OCI-LY3 (cell line): ENCODE measurements around the gene UBE2G2.

Experiments used
- H2AFZ ChIP-seq: fragments of 200-600, 300-600 bp; shearing (Covaris generic); 2 replicates; pipeline ENCODE4 v1.6.0; 2014; ENCODE audit warnings: antibody characterized with exemption, low read depth, low read length
- H3K27ac ChIP-seq: fragments of 200-600, 300-600 bp; sonication (generic); 2 replicates; pipeline ENCODE4 v1.5.1; 2014; ENCODE audit warnings: mild to moderate bottlenecking, low read length, moderate library complexity, mixed read lengths
- H3K27me3 ChIP-seq: fragments of 200-600, 300-600 bp; sonication (generic); 2 replicates; pipeline ENCODE4 v1.6.1; 2014; ENCODE audit warnings: low read depth, low read length, mixed read lengths
- H3K36me3 ChIP-seq: fragments of 200-600, 300-600 bp; sonication (generic); replicated peaks from 2 replicates; pipeline ENCODE3; 2014; ENCODE audit warnings: low read depth, low read length, mixed read lengths
- H3K4me1 ChIP-seq: fragments of 300-600, 200-600 bp; sonication (generic); 2 replicates; pipeline ENCODE4 v1.6.1; 2014; ENCODE audit warnings: low read length, mixed read lengths
- H3K4me2 ChIP-seq: fragments of 200-600, 300-600 bp; sonication (generic); 2 replicates; pipeline ENCODE4 v1.6.1; 2014; ENCODE audit warnings: low read length, mixed read lengths
- H3K4me3 ChIP-seq: fragments of 300-600, 200-600 bp; sonication (generic); 2 replicates; pipeline ENCODE4 v1.5.1; 2014; ENCODE audit warnings: antibody characterized with exemption, mild to moderate bottlenecking, low read length, moderate library complexity
- H3K79me2 ChIP-seq: fragments of 300-600, 200-600 bp; shearing (Covaris generic); 2 replicates; pipeline ENCODE4 v1.6.1; 2014; ENCODE audit warnings: mild to moderate bottlenecking, low read length, mixed read lengths
- H3K9ac ChIP-seq: fragments of 300-600, 200-600 bp; shearing (Covaris generic); 2 replicates; pipeline ENCODE4 v1.6.0; 2014; ENCODE audit warnings: mild to moderate bottlenecking, low read length, moderate library complexity
- H3K9me3 ChIP-seq: fragments of 200-600, 300-600 bp; shearing (Covaris generic); 2 replicates; pipeline ENCODE4 v1.6.1; 2014; ENCODE audit warnings: low read length, mixed read lengths; ENCODE audit not compliant: insufficient read depth
- H4K20me1 ChIP-seq: fragments of 200-600, 300-600 bp; sonication (generic); 2 replicates; pipeline ENCODE4 v1.6.1; 2016; ENCODE audit warnings: low read length, mixed read lengths; ENCODE audit not compliant: insufficient read depth
- EZH2phosphoT487 ChIP-seq: fragments of 200-600 bp; shearing (Covaris generic); IDR thresholded peaks from 2 replicates; pipeline ENCODE4 v1.6.1; 2018; ENCODE audit warnings: antibody characterized with exemption, mixed run types, low read depth
- TF ChIP-seq, protein P1 (sequence below): fragments of 200-600, 300-600 bp; sonication (generic); IDR thresholded peaks from 2 replicates; pipeline ENCODE4 v1.5.1; 2014; ENCODE audit warnings: antibody characterized with exemption, low read length, low read depth

Gene UBE2G2, protein sequence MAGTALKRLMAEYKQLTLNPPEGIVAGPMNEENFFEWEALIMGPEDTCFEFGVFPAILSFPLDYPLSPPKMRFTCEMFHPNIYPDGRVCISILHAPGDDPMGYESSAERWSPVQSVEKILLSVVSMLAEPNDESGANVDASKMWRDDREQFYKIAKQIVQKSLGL

DNA sequence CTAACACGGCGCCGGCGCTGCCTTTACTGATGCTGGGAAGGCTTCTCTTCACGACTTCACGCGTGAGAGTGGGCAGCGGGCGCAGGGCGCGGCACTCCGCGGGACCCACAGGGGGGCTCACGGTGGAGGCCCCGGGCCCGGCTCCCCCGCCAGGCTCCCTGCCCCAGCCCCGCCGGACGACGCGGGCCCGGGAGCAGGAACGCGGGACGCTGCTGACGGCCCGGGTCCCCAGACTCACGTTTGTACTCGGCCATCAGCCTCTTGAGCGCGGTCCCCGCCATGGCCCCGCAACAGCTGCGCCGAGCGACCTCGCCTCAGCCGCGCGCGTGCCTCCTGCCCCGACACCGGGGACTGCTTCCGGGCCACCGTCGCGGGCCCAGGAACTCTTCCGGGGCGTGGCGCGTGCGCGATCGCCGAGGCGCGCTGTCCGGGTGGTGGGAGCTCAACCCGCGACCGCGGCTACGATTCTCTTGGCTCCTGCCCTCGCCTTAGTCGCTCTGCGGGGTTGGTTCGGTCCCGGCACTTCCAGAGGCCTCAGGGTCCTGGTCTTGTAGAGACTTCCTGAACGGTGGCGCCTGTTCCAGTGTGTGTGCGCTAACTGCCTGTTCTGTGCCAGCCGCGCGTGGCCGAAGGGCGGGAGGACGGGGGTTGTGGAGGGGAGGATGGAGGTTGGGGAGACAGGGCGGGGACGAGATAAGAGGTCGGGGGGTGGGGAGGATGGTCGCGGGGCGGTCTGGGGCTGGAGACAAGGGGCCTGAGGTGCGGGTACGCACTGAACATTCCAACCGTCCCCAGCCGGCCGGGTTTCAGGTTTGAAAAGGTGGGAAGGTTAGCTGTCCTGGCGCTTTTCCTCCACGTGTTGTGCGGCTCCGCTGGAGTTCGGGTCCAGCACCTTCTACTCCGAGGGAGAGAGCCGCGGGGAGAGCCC is at the start of gene UBE2G2:
UBE2G2 (minus strand) TSS at position 353 of the 928 bp plus-strand sequence; CDS start at position 281, 72 bp downstream.
- Histone ChIP-seq H3K4me2 (peak within 1 kb of the TSS; percentile 95), H3K4me1 (peaks cover 18% of the 10 kb centered on the region), H3K27me3 (no peaks in the 10 kb centered on the region), H3K9ac (peak within 1 kb of the TSS; percentile 97), H3K36me3 (peaks cover 31% of the 10 kb centered on the region), H3K4me3 (peak within 1 kb of the TSS; percentile 99), H2AFZ (peak within 1 kb of the TSS; percentile 46), H3K9me3 (no peaks in the 10 kb centered on the region), H4K20me1 (0 out of 2 replicates have a peak, but pooled peaks cover 7% of the 10 kb centered on the region), H3K79me2 (peaks cover 70% of the 10 kb centered on the region), H3K27ac (peak within 1 kb of the TSS; percentile 58)
- TF ChIP-seq EZH2phosphoT487 = no peak

DNA sequence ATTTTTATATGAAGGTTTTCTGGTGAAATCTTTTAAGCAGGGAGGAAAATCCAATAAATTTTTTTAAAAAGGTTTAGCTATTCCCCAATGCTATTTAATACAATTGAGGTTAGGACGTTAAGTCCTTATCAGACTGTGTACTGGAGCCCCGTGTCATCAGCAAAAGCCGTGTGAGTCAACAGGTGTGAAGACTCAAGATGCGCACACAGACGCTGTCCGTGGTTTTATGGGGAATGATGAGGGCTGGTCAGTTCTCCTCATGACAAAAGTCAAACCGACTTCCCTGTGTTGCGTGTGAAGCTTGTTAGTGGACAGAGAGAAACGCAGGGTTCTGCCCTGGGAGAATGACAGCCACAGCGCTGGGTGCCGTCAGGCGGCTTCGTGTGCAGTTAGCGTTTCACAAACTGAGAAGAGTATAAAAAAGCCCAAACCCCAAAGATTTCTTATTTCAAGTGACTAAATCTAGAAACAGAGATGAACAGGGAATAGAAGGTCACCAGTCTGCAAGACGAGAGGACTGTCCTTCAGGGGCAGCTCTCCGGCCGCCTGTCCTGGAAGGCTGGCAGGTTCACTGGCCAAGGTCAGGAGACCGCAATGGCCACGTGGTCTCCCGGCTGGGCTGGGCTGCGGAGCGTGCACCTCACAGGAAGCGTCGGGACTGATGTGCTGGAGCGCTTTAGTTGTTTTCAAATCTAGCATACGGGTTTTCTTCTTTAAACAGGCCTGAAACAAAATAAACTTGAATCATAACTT is 49.5 kb upstream of the UBE2G2 start:
- Histone ChIP-seq H3K9ac (no peak overlapping the region), H2AFZ (no peak overlapping the region), H3K79me2 (no peaks in the 10 kb centered on the region), H3K27me3 (no peaks in the 10 kb centered on the region), H3K27ac (no peak overlapping the region), H4K20me1 (no peaks in the 10 kb centered on the region), H3K4me2 (no peak overlapping the region), H3K36me3 (peaks cover 3% of the 10 kb centered on the region), H3K4me1 (no peaks in the 10 kb centered on the region), H3K4me3 (no peak overlapping the region), H3K9me3 (no peaks in the 10 kb centered on the region)
- no peak for TF ChIP-seq EZH2phosphoT487
- TF ChIP-seq, protein P1, sequence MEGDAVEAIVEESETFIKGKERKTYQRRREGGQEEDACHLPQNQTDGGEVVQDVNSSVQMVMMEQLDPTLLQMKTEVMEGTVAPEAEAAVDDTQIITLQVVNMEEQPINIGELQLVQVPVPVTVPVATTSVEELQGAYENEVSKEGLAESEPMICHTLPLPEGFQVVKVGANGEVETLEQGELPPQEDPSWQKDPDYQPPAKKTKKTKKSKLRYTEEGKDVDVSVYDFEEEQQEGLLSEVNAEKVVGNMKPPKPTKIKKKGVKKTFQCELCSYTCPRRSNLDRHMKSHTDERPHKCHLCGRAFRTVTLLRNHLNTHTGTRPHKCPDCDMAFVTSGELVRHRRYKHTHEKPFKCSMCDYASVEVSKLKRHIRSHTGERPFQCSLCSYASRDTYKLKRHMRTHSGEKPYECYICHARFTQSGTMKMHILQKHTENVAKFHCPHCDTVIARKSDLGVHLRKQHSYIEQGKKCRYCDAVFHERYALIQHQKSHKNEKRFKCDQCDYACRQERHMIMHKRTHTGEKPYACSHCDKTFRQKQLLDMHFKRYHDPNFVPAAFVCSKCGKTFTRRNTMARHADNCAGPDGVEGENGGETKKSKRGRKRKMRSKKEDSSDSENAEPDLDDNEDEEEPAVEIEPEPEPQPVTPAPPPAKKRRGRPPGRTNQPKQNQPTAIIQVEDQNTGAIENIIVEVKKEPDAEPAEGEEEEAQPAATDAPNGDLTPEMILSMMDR = no peak

DNA sequence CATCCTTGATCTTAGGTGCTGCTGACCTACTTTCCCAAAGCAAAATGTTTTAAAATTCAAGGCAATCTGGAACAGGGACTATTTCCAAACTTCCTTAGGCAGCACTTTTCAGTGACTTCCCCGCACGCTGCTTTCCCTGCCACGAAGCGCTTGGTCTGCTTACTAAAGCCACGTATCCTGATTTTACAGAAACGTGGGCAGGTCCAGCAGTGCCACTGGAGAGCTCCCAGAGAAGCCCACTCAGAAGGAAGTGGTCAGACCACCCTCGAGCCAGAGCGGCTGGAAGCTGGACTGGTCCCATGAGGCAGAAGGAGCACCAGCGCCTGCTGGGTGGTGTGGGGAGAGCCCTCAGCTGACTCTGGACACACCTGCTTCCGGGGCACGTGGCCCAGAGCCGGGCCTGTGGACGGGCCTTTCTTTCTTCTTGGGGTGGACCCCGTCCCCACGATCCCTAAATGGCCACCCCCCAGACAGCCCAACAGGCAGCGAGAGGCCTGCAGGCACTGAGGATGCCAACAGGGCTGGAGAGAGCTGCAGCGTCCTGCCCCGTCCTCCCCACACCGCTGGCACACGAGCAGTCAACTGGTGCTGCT is 48.7 kb upstream of the UBE2G2 start:
- Histone ChIP-seq H3K36me3 (peaks cover 3% of the 10 kb centered on the region), H3K27me3 (no peaks in the 10 kb centered on the region), H3K27ac (no peak overlapping the region), H3K4me2 (no peak overlapping the region), H3K9me3 (no peaks in the 10 kb centered on the region), H2AFZ (no peak overlapping the region), H3K79me2 (no peaks in the 10 kb centered on the region), H3K9ac (no peak overlapping the region), H3K4me1 (no peaks in the 10 kb centered on the region), H3K4me3 (no peak overlapping the region), H4K20me1 (no peaks in the 10 kb centered on the region)
- TF ChIP-seq, protein P1 = no peak
- TF ChIP-seq EZH2phosphoT487 = no peak

DNA sequence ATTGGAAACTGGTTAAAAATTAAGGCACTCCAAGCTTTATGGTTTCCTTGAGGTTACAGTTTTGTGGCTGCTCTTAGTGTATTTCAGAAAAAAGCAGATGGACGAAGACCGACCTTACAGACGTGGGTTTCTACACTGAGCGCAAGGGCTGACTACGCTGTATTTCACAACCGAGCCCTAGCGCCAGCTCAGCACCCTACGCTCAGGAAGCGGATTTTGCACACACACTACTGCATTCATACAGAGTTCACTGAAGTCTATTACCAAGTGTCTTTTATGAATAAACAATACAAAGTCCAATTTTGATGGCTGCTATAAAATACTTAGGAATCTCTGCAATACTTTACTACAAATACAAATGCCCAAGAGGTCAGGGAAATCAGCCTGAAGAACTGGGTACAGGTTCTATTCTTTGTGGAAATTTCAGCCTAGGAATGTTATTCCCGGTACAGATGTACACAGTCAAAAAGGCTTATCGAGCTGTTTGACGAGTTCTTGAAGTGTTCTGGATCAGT is 48.1 kb upstream of the UBE2G2 start:
- Histone ChIP-seq H3K27ac (no peak overlapping the region), H3K36me3 (peaks cover 3% of the 10 kb centered on the region), H3K4me2 (no peak overlapping the region), H3K27me3 (no peaks in the 10 kb centered on the region), H3K4me3 (no peak overlapping the region), H2AFZ (no peak overlapping the region), H4K20me1 (no peaks in the 10 kb centered on the region), H3K4me1 (no peaks in the 10 kb centered on the region), H3K9ac (no peak overlapping the region), H3K79me2 (no peaks in the 10 kb centered on the region), H3K9me3 (no peaks in the 10 kb centered on the region)
- TF ChIP-seq EZH2phosphoT487 = no peak
- TF ChIP-seq, protein P1 = no peak
